GM19468 (cell line): ENCODE data around the gene PNPLA7.

Experiments used
- ATAC-seq: cut with Tn5 transposase; IDR thresholded peaks from one replicate; pipeline ENCODE4 v1.9.1; 2021; ENCODE audit warnings: mild to moderate bottlenecking, moderate library complexity, moderate number of reproducible peaks; ENCODE audit not compliant: unreplicated experiment; ENCODE audit errors: extremely low read depth

Gene PNPLA7

DNA sequence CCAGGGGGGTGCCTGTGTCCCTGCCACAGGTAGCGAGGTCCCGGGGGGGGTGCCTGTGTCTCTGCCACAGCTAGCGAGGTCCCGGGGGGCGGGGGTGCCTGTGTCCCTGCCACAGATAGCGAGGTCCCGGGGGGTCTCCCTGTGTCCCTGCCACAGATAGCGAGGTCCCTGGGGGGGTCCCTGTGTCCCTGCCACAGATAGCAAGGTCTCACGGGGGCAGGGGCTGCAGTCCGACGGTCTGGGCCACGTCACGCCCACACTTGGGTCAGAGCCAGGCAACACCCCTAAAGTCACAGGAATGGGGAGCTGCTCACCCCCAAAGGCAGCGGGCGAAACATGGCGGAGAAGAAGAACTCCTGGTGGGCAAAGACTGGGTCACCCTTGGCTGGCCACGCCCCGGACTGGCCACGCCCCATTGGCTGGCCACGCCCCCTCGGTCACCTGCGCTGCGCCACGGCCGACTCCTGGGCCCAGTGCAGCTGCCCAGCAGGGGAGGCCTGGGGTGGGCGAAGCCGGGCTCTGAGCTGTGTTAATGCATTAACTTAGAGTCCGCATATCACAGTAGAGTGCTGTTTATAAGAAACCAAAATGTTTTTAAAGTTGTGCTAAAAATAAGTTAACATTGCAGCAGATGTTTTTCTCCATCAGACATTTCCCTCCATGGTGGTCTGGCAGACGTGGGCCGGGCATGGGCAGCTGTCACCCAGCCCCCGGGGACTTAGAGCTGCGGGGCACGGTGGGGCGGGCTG is 120.1 kb downstream of the PNPLA7 start:
- ATAC-seq, result no peak

DNA sequence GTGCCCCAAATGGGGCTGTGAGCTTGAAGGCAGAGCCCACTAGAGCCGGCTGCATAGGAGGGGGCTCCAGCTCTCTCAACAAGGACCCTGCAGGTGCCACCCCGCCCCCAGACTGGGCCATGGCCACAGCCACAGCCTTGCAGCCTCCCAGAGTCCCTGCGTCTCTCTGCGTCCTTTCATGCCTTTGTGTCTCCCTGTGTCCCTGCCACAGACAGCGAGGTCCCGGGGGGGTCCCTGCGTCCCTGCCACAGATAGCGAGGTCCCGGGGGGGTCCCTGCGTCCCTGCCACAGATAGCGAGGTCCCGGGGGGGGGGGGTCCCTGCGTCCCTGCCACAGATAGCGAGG is 120.7 kb downstream of the PNPLA7 start:
- no peak for ATAC-seq

DNA sequence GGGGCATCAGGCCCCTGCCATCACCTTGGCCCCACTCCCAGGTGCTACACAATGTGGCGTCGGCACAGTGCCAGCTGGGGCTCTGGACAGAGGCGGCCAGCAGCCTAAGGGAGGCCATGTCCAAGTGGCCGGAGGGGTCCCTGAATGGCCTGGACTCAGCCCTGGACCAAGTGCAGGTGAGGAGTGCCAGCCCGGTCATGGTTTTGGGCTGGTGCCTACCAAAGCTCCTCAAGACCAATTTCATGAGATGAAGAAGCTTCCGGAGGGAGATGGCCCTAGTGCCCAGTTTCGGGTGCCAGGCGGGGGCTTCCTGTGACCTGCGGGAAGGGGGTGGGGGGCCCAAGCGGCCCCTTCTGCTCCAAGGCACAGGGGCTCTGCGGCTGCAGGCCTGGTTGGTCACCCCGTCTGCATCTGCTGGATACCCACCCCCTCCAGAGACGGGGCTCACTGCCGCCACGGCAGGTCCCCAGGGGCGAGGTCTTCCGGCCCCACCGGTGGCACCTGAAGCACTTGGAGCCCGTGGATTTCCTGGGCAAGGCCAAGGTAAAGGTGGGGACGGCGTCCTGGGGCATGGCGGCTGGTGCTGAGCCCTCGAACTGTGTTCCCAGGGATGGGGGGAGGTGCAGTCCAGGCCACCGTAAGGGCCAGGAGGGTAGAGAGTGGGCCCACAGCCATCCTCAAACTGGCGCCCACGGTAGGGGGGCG is 121.2 kb downstream of the PNPLA7 start:
- no peak for ATAC-seq

DNA sequence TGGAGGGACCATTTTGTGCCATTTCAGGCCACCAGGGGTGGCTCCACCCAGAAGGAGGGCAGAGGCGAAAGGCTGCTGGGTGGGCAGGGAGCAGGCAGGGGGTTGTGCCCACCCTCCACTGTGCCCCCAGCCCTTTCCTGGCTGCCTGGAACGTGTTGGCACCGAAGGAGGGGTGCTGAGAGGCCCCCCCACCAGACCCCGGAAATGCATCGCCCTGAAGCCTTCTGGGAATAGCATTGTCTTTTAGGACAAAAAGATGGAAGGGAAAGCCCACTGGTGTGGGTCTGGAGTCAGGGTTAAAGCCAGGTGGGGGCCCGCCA is 121.9 kb downstream of the PNPLA7 start:
- ATAC-seq, result no peak

DNA sequence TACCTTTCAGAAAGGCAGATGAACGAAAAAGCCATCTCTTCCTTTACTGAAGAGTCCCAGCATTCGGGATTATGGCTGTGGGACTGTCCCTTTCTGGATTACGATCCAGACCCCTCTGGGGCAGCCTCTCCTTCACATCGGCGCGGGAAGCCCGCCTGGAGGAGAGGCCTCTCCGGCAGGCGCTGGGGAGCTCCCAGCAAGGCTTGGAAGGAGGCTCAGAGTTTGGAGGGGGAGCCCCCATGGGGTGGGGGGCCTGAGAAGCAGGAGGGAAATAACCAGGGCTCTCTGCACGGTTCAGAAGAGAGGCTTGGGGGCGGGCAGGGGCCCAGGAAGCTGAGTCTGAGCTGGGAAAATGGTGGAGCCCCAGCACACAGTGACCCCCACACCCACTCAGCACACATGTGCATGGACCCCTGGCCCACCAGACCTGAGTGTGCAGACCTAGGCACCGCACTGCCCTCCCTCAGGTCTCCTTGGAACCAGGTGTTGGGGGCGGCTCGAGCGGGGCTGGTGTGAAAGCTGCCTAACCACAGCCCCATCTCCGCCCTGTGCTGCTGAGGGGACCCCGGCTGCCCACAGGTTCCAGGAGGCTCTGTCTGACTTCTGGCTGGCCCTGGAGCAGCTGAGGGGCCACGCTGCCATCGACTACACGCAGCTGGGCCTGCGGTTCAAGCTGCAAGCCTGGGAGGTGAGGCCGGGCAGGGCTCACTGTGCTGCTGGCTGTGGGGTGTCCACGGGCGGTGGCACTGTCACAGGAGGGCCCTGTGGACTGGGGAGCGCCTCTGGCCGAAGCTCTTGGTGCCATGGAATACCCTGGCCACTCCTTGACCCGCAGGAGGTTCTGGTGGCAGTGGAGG is 122.5 kb downstream of the PNPLA7 start:
- no peak for ATAC-seq

DNA sequence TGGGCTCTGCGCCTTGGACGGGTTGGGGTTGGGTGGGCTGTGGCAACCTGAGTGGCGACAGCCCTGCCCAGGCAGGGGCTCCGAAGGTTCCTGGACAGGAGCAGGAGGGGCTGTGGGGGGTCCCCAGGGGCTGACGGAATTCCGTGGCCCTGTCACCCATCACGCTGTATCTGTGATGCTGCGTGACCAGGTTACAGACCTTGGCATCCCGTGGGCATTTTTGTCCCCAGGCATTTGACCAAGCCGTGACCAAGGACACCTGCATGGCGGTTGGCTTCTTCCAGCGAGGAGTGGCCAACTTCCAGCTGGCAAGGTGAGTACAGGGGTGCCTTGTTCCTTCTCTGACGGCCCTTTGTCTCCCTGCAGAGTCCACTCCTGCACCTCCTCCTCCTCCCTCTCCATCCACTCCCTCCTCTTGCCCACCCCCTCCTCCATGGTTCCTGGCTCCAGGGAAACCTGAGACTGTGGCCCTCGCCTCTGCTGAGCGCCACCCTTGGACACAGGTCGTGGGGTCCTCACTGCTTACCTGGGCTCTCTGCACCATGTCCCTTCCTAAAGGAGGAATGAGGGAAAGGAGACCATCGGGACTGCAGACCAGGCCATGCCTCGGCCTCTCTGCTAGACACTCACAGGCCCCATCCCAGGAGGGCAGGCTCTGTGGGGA is 124.1 kb downstream of the PNPLA7 start:
- no peak for ATAC-seq

DNA sequence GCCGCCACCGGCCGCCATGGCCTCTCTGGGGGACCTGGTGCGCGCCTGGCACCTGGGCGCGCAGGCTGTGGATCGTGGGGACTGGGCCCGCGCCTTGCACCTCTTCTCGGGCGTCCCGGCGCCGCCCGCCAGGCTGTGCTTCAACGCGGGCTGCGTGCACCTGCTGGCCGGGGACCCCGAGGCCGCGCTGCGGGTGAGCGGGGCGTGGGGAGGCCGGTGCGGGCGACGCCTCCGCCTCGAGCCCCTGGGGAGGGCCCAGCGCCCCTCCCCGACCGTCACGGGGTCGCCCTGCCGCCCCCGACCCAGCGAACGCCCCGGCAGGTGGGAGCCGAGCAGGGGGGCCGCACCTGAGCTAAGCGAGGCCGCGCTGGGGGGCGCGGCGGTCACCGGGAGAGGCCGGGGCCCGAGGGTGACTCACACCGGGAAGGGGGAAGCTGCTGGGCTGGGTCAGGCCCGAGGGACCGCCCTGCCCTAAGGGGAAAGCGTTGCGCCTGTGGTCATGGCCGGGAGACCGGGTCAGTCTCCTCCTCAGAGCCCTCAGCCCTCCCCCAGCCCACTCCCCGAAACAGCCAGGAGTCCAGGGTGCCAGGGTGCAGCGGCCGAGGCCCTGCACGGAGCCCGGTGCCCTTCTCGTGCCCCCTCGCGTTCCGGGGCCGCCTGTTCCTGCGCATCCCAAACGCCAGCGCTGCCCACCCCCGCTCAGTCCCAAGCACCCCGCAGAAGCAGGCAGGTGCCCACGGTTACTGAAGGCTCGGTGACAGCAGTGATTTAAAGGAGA is 126.5 kb downstream of the PNPLA7 start:
- ATAC-seq, result peak; percentile 20

DNA sequence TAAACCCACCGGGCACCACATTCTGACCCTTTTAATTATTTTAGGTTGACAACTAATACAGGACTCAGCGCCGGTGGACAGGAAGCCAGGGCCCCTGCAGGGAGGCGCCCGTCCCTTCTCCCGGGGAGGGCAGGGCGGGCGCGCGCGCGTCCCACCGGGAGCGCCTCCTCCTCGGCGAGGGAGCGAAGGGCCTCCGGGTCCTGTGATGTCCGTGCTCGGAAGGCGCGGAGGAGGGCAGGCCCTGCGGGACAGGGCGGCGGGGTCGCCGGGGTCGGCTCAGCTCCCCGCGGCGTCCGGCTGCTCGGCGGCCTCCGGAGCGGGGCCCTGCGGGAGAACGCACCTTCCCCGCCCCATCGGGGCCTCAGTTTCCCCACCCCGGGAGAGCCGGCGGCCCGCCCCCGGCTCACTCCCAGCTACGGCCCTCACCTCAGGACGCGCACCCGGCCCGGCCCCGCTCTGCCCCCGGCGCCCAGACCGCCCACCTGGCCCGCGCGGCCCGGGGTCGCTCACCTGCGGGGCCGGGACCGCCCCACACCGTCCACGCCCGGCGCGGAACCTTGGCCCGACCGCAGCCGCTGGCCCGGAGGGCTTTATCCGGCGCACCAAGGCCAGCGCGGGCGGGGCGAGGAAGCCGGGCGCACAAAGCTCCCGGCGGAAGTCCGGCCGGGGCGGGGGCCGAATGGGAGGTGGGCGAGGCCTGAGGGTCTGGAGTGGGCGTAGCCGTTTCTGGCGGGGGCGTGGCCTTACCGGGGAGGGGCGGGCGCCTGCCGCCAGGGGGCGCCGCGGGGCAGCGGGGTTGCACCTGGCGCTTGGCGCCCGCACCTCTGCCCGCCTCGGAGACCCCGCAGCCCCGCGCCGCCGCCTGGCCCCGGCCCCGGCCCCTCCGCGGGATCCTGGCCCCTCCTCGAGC is 127.3 kb downstream of the PNPLA7 start, which contains the start of the genes EXD3 and NOXA1:
TSS of gene EXD3 (minus strand) at position 559 of the 910 bp plus-strand sequence. CDS start 27,805 bp downstream, outside the sequence.
TSS of gene NOXA1 (plus strand) at position 790 of the 910 bp plus-strand sequence. CDS start 137 bp downstream, outside the sequence.
- peak; percentile 48 for ATAC-seq

DNA sequence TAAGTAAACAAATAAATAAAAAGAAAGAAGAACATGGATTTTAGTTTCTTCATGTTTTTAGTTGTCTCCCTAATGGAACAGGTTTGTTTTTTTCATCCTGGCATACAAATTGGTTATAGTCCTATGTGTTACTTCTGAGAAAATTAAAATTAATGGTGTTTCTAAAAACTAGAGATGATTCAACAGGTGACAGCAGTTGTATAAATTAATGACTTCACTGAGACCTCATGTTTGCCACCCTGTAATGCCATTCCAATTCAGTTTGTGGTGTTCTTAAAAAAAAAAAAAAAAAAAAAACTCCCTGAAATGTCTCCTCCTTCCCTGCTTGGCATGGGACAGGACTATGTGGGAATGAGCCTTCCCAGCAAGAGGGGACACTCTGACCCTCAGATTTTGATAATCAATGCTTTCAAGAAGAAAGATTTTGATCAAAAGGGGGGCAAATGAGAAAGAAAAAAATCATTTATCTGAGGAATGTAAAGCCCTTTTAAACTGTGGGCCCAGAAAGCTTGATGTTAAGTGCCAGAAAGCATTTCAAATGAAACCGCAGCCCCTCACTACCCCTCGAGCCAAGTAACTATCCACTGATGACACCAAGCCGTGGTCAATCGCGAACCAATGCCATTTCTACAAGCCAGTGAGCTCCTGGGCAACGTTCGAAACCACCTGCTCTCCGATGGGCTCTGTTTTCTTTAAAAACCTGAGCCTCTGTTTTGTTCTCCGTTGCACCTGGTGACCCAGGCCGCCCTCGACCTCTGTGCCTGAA is 128.2 kb downstream of the PNPLA7 start:
- ATAC-seq, result no peak

DNA sequence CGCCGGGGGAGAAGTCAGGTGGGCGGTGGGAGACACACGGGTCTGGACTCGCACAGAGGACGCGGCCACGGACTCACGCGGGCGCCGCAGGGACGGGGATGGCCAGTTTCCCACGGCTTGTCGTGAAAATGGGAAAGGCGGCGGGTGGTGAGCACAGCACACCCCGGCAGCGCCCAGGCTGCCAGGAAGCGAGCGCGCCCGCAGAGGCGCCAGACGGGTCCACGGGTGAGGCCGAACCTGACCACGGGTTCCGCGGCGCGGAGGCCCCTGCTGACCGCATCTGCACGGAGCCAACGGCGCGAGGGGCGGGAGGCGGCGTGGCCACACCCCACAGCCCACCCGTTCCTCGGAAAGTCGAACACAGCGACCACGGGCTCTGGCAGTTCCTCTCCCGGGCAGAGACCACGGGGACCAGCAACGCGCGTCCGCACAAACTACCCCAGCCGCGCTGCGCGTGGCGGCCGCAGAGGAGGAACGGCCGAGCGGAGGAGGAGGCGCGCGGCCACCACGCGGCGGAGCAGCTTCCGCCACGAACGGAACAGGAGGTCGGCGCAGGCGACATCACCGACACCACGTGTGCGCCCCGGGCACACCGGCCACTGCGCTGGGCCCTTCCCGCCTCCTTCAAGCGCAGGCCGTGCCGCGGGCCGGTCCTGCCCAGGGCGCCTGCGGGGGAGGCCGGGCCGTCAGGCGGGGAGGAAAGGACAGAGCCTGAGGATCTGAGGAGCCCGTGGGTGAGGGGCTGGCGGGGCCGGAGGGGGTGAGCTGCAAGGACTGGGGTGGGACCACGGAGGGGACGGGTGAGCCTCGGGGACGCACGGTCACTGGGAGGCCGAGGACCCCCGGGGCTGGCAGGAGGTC is 132.8 kb downstream of the PNPLA7 start:
- no peak for ATAC-seq

DNA sequence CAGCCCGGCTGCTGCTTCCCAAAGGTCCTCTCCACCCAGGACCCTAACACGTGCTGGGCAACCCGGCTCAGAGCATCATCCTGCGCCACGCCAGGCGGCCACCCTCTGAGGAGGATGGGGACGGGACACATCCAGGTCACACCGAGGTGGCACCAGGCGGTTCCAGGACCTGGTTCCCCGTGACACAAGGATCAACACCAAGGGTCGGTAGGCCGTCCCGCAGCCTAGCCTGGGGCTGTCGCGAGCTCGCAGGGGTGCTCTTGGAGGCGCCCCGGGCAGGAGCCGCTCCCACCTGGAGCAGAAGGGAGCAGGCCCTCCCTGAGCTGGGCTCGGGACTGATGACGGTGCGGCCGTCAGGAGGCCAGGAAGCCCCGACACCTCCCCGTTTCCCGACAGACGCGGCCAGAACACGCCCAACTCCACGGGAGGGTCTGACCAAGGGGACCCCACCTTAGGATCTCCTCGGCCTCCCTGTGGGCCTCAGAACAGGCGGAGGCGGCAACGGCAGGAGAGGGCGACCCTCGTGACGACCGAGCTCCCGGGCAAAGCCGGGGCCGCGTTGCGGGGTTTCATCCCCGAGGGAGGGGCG is 133.5 kb downstream of the PNPLA7 start:
- no peak for ATAC-seq

DNA sequence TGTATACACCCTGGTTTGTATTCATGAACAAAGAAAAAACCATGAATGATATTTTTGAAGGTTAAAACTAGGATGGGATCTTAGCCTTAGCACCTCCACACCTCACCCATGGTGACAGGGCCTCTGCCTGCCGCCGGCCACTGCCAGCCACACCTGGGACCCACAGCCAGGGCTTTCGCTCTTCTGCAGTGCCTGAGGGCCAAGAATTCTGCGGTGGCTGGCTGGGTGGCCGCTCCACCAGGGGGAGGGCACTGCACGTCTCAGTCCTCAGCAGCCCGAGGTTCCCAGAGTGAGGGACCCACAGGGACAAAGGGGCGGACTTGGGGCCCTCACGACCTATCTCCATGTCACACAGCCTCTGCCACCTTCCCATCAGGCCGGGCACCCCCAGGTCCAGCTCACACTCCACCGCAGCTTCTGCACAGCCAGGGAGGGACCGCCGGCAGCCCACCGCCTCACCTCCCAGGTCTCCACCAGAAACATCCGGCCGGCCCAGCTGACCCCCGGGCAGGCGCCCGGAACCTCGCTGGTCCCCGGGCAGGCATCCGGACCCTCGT is 134.1 kb downstream of the PNPLA7 start:
- no peak for ATAC-seq

DNA sequence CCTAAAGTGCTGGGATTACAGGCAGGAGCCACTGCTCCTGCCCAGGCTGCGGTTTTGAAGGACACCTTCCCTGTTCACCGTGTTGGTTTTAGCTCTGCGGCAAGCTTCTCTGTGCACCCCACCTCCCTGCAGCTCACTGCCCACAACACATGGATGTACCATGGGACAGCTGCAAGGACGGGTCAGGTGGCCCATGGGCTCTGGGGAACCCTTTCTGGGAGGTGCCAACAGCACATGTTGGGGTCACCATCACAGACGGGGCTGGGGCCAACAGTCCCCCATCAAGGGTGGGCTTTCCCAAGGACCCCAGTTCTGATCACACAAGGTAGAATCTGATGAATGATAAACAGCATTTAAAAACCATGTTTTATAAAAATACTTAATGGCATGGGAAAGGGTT is 134.8 kb downstream of the PNPLA7 start:
- ATAC-seq, result no peak

DNA sequence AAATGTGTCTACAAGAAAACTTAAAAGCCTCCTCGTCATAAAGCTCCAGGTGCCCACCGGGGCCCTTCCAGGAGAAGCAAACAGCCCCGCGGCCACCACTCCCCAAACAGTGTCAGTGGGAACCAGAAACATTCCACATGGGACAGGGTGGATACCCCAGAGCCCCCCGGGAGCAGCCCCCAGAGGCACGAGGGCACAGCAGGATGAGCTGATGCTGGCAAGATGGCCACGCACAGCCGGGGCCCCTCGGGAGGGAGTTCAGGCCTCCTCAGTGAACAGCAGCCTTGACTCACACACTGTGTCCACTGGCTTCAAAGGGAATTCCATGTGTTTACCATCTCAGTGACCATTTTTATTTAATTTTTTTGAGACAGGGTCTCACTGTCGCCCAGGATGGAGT is 137.8 kb downstream of the PNPLA7 start:
- ATAC-seq, result no peak

DNA sequence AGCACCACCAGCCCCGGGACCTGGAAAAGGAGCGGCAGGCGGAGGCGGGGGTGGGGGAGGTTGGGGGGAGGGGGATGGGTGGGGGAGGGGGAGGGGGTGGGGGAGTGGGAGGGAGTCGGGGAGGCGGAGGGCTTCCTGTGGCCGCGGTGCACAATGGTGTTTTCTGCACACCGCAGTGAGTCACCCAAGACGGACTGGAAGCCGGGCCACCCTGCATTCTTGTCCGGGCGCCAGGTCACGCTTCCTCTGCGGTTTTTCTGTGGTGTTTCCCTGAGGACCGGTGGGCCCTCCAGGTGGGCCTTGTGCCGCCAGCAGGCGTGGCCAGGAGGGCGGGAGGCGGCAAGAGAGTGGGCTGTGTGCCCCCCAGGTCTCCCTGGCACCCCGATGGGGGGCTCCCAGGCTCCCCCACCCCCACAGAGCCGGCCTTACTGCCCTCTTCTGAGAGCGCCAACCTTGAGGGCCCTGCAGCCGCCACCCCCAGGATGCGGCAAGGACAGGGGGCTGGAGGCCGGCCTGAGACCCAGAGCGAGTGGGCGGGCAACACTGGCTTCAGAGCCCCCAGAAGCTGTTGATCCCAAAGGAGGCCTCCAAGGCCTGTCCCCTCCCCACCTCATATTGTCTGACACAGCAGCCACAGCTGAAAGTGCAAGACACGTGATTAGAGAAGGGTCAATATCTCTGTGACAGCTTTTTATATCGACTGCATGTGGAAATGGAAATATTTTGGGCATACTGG is 138.4 kb downstream of the PNPLA7 start:
- no peak for ATAC-seq

DNA sequence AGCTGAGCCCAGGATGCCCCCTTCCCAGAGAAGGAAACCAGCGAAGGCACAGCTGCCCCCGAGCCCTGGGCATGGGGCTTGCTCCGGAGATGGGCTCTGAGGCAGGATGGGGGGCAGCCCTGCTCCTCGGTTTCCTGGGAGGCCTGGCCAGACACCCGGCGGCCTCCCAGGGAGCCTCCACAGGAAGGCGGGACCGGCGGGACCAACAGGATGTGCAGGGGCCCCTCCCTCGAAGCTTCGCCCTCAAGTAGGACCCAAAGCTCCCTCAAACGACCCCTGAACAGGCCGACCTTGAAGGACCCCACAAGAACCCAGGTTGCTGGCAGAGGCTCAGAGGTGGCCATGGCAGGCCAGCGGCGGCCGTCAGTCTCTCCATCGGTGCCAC is 138.9 kb downstream of the PNPLA7 start:
- ATAC-seq, result no peak
